NB4 (cell line): Measurements from ENCODE around the gene LIFR.

Experiments
- POLR2A ChIP-seq: IDR thresholded peaks from 2 replicates; pipeline ENCODE4 v1.6.1; 2011; ENCODE audit warnings: mild to moderate bottlenecking; ENCODE audit not compliant: insufficient read length; ENCODE audit errors: extremely low read depth
- TF ChIP-seq, protein P1 (sequence below): IDR thresholded peaks from one replicate; pipeline ENCODE4 v1.5.1; 2012; ENCODE audit warnings: low read depth, low read length

DNA sequence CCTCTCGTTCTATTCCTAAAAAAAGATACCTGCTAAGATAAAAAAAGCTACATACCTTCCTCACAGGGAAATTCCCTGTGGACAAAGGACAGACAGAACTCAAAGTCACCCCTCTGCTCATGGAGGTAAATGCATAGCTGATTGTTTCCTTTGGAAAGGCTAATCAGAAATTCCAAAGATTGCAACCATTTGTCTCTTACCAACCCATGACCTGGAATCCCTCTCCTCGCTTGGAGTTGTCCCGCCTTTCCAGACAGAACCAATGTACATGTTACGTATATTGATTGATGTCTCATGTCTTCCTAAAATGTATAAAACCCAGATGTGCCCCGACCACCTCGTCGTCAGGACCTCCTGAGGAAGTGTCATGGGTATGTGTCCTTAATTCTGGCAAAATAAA lies 49.2 kb upstream of the LIFR start:
- no peak for TF ChIP-seq POLR2A
- TF ChIP-seq, protein P1, sequence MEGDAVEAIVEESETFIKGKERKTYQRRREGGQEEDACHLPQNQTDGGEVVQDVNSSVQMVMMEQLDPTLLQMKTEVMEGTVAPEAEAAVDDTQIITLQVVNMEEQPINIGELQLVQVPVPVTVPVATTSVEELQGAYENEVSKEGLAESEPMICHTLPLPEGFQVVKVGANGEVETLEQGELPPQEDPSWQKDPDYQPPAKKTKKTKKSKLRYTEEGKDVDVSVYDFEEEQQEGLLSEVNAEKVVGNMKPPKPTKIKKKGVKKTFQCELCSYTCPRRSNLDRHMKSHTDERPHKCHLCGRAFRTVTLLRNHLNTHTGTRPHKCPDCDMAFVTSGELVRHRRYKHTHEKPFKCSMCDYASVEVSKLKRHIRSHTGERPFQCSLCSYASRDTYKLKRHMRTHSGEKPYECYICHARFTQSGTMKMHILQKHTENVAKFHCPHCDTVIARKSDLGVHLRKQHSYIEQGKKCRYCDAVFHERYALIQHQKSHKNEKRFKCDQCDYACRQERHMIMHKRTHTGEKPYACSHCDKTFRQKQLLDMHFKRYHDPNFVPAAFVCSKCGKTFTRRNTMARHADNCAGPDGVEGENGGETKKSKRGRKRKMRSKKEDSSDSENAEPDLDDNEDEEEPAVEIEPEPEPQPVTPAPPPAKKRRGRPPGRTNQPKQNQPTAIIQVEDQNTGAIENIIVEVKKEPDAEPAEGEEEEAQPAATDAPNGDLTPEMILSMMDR = no peak
